ENCODE measurements around the gene MICAL3.
A peak's percentile ranks its signal among the peaks of the same experiment; 100 is the strongest.

Gene MICAL3

DNA sequence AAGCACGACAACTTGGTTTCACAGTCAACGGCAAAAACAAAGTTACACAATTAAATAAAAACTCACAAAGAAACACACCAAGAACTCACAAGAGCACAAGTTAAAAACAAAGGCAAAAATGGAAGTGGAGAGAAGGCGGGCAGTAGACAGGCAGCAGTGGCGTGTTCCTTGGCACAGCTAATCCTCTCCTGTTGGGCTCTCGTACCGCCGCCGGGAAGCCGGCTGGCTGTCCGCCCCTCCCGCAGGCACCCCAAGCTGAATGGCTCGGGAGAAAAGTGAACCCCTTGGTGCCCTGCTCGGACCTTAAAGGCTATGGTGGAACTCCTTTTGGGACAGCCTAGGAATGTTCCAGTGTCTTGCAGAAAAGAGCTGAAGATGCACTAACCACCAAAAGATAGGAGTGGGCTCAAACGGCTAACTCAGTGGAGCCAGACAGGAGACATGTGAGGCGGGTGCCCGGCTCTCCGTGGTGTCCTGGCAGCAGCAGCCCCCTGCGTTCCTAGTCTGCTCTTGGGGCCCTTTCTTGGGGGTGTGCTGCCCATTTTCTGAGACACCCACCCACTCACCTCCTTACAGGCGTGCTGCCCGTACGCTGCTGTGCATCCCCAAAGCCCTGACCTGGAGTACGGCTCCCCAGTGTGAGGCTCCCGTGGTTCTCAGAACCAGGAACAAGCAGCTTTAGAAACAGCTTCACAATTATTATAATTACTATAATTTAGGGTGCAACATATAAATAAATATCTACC lies 164.0 kb downstream of the MICAL3 start:
- intact Hi-C loops (cut with DNase I): loop anchor here (10.0 kb wide), 1 partner anchor 164 kb away; the partner anchor contains the start of gene MICAL3
- peak in 37 of 42 donors; percentile 35 to 80 (median 60) for DNase-seq

DNA sequence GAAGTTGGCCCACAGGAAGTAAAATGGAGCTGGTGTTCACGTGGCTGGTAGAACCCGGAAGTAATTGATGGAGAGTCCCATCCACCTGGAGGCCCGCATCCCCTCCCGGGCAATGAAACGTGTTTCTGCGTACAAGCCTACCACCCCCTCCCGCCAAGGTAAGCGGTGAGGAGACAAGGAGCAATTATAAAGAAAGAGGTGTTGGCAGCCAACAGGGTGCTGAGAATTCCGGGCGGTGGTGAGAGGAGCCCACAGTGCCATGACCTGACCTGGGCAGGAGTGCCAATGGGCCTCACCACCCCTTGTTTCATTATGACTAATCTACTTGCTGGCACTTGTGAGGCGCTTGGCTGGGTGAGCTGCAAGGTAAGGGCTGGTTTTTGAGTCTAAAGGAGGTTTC lies 166.3 kb downstream of the MICAL3 start:
- intact Hi-C loops (cut with DNase I): no loop called here
- no peak for DNase-seq

DNA sequence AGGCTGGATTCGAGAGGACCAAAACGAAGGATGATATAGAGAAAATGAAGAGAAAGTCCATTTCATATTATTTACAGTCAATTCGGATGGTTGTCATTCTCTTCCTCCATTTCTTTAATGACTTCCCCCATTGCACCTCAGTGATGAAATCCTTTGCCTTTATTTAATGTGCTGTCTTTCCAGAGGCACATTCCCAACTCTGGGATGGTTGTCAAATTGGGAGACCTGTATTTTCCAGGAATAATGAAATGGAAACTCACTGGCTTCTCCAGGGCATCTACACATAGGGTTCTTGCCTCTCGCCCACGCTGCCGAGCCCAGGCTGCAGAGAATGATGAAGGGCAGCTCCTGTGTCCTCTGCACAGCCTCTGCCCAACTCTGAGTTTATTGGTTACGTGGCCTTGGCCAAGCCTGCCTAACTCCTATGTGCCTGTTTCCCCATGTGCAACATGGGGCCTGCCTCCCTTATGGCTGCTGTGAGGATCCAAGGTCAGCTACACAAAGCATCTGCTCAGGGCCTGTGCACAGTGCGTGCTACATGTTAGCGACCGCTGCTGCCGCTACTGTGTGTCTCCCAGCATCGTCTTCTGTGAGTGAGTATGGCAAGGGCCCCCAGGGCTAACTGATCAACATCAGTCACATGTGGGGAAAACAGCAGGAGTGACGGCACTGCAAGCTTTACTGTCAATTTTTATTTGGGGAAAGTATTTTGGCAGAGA lies 168.6 kb downstream of the MICAL3 start:
- intact Hi-C loops (cut with DNase I): no loop called here

DNA sequence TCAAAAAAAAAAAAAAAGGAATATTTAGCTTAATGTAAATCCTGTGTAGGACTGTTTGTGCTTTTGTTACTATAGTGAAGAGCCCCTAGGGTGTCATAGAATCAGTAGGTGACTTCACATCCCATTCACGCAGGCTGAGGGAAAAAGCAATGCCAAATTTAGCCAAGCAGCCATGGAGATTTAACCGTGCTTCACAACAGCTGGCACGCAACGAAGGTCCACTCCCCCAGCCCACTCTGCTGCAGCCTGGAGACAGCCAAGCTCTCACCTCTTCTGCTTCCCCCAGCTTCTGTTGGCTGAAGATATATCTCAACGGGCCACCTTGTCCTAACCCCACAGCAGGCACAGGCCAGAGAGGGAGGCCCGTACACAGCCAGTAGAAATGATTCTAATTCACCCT lies 171.3 kb downstream of the MICAL3 start:
- DNase-seq: no peak
- intact Hi-C loops (cut with DNase I): no loop called here

More for the DNA sequence above, 168.6 kb downstream of the MICAL3 start:
- DNase-seq: no peak

DNA sequence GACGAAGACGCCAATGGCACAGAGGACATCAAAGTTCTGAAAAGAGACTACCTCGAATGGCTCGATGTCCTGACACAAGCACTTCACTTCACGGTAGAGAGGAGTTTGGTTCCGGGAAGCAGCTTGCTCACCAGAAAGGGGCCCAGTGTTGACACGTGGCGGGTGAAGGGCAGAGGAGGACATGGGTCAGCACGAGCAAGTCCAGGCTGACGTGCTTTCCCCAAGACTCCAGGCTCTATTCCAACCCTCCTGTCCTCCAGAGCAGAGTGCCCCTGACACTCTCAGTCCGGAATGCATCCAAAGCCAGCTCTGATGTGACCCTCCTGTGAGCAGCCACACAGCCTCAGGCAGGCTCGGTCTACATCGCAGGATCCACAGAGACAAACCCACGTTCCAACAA lies 172.6 kb downstream of the MICAL3 start:
- intact Hi-C loops (cut with DNase I): no loop called here
- DNase-seq: no peak

DNA sequence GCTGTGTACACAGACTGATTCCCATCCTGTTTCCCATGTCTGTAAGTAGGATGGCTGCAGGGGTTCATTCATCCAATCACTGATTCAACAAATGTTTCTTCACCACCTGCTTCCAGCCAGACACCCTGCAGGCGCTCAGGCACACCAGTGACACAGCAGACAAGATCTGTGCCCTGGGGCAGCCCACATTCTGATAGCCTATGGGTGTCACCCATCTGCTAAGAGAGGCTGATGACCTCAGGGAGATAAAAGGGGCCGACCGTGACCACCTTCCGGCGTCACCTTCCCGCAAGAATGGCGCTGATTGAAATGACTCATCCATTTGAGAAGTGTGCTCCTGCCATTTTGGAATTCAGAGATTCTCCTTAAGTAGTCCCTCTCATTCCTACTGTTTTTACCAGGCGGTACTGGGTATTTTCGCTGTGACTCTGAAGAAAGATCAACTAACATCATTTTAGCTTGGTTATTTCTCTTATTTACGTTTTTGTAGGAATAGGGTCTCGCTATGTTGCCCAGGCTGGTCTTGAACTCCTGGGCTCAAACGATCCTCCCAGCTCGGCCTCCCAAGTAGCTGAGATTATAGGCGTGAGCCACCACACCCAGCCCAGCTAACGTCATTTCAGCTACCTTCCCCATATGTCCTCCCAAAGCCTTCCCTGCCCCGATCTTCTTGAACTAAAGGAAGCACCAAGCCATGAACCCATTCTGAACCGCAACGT lies 176.8 kb downstream of the MICAL3 start:
- no peak for DNase-seq
- intact Hi-C loops (cut with DNase I): no loop called here

DNA sequence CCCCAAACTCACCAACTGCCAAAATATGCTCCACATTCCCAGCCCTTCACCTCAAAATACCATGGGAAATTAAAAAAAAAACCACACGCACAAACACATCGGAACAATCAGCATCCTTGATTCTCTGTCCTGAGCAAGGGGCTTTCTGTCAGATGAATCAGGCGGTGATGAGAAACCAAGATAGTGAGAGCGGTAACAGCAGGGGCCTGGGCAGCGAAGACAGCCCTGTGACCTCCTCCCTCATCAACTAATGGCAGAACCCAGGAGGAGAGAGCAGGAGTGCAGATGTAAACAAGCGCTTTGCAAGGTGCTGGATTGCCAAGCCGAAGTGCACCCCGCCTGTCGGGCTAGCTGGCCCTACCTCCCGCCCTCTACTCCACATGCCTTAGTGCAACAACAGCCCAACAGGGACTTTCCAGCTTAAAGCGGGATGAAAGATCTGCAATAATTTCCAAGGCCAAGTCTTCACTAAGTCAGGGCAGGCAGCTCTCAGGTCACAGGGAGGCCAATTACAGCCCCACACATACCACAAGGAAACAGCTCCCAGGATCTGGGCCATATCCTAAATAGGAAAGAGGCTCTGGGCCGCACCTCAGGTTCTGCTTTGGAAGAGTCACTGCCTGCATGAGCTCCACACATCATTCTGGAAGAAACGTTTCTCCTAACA lies 177.9 kb downstream of the MICAL3 start:
- DNase-seq: no peak
- intact Hi-C loops (cut with DNase I): no loop called here

DNA sequence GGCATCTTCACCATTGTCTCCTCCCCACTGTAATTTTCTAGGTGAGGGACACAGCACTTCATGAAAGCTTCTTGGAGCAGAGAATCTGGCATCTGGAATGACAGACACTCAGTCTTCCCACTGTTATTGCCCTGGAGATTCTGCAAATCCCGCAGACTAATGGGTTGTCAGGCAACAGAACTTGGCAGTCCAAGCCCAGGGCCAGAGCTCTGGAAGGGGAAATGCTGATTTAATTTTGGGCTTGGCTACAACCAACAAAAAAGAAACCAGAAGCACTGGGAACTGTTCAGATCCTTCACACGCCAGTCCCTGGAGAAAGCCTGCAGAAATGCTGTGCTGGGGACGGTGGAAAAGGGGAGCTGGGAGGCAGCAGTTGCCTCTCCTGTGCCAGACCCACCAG lies 178.6 kb downstream of the MICAL3 start:
- peak in 9 of 42 donors; percentile 32 to 57 (median 42) for DNase-seq
- intact Hi-C loops (cut with DNase I): no loop called here

DNA sequence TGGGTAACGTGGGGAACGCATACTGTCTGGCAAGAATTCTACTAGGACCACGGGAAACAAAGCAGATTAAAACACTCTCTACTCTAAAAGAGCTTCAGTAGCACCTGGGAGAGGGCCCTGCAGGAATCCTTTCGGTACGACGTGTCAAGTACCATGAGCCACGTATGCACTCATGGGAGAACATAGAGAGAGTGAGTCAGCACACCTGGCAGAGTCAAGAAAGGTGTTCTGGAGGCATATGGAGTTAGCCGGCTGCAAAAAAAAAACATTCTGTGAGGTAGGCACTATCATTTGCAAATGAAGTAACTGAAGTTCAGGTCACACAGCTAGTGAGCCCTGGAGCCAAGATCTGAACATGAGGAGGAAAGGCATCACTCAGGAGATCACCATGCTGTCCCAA lies 179.0 kb downstream of the MICAL3 start:
- intact Hi-C loops (cut with DNase I): no loop called here
- DNase-seq: no peak

DNA sequence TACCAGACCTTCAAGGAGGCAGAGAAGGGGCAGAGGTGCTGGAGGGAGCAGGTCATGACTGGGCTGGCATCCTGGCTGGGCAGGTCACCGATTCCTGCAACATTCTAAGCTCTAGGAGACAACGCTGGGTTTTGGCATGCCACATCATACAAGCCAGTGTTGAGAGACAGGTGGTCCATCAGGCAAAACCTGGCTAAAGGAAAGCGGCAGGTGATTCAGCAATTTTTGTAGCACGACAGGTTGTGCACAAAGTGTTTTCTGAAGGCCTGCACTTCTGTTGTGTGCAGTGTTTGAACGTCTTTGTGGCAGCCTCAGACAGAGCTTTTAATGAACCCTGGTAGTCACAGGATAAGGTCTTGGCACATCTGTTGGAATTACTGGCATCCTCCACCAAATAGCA lies 180.2 kb downstream of the MICAL3 start:
- no peak for DNase-seq
- intact Hi-C loops (cut with DNase I): no loop called here

DNA sequence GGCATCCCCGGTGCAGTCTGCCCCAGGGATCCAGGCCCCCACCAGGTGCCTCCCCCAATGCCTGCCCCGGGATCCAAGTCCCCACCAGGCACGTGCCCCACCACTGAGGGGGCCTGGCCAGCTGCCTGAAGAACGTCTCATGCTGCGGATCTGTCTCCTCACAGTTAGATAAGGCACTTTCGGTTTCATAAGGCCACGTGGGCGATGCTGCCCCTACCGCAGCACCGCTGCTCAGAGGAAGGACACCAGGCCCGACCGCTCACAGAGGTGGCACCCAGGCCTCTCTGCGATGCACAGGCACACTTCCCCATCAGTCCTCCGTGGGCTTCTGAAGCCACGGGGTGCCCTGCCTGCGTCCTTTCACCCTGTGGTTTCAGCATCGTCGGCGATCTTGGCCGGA lies 182.0 kb downstream of the MICAL3 start:
- intact Hi-C loops (cut with DNase I): no loop called here
- no peak for DNase-seq

DNA sequence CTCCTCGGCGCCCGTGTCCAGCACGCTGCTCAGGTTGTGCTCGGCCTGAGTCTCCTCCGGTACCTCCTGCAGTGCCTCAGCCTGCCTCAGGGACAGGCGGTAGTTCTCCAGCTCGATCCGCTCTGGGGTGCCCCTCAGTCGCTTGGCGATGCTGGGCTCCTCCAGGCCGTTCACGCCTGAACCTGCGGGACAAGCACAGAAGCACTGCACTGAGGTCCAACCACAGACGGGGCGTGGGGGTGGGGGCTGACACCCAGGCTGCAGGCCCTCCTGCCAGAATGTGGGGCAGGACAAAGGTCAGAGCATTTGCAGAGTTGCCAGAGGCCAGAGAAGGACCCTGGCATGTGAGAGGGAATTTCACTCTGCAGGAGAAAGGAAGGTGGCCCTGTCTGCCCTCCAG lies 182.5 kb downstream of the MICAL3 start:
- no peak for DNase-seq
- intact Hi-C loops (cut with DNase I): no loop called here

DNA sequence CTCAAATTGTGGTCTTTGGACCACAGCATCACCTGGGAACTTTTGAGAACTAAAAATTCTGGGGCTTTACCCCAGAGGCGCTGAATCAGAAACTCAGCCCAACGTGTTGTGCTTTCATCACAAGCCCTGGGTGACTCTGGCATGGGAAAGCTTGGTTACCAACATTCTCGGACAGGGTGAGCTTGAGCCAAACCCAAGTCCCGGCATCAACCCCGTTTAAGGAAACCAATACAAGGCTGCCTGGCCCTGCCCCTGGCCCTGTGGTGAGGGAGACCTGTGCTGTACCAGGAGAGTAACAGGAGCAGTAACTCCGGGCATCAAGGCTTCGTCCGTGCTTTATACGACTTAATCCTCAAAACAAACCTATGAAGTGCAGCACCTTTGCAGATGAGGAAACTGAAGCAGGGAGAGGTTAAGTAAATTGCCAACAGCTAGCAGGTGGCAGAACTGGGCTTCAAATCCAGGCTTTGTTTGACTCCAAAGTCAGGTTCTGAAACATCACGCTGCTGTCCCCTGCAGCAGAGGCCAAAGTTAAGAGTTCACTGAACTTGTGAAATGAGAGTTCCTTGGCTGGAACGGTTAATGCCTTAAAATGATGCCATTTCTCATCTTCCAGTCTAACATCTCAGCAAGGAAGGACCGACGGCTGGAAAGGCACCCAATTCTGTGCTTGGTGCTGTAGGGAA lies 186.0 kb downstream of the MICAL3 start:
- intact Hi-C loops (cut with DNase I): no loop called here
- no peak for DNase-seq

DNA sequence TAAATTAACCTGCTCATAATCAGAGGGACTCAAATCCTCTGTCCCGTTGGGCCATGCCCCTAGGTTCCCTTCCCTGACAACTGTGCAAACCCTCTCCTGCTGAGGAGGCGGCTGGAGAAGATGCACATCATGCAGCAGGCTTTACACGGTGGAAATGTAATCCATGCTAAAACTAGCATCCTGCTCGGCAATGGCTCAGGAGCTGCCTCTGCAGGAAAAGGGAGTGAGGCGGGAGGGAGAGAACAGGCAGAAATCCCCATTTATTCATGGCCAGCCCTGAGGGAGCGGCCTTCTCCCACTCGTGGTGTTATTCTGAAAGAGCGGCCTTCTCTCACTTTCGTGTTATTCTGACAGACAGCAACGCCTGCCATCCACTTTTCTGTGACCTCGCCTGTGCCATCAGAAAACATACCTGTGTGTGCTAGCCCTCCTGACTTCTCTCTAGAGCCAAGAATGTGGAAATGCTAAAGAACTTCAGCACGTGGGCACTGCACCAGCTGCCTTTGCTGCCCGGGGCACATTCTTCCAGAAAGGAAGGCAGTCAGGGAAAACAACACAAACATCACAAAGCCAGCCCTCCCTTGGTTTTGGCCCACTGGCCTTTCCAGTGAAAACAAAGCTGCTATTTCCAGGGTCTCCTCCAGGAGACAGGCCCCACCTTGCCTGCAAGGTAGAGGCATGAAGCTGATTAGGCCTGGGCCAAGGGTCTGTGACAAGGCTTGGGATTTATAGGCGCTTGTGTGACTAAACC lies 187.2 kb downstream of the MICAL3 start:
- intact Hi-C loops (cut with DNase I): no loop called here
- DNase-seq: peak in 21 of 42 donors; percentile 11 to 76 (median 38)

DNA sequence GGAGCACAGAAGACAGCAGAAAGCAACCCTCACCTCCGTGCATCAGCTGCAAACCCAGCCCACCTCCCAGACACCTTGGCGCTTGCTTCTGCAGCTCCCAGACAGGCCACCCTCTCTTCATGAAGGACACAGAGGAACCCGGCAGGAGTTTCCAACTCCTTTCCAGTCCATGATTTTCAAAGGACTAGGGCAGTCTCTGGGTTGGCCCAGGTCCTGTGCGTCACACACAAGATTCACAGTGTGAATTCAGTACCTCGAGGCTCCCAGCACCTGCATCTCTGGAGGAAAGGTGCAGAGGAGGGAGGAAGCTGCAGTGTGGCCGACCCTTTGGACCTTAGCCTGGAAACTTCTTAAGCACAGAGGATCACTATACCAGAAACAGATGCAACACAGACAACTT lies 189.1 kb downstream of the MICAL3 start:
- intact Hi-C loops (cut with DNase I): no loop called here

DNA sequence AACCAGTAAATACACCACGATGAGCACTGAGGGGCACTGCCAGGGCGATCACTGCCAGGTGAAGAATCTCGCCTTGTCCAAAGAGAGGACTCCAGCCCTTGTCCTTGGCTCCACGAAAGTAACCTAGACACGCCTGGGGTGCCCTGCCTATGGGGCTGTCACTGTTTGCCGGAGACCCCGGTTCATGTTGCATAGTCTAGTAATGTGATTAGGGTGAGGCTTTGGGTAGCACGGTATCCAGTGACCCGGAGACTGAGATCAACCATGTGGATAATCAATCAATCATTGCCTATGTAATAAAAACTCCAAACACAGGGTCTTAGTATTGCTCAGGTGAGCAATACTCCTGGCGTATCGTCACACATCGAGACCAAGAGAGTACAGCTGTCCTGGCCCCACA lies 190.9 kb downstream of the MICAL3 start:
- no peak for DNase-seq
- intact Hi-C loops (cut with DNase I): loop anchor here (5.0 kb wide), 2 partner anchors 39 to 59 kb away; no protein-coding TSS in a partner anchor

More for the DNA sequence above, 189.1 kb downstream of the MICAL3 start:
- DNase-seq: no peak

DNA sequence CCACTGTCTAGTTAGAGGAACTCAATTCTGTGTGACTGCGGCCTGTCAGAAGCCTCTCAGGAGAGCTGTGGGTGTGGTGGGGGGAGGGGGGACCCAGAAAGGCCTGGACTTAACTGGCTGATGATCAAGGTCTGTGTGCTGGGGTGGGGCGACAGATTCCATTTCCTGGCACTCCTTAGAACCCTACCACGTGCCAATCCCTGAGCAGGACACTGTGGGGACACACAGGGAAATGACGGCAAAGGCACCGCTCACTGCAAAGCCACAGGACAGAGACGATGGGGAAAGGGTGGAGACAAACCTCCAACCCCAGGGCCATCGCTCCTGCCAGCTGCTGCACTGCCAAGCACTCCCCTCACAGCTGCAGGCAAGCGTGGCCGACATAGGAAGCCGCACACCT lies 191.7 kb downstream of the MICAL3 start:
- DNase-seq: no peak
- intact Hi-C loops (cut with DNase I): loop anchor here (5.0 kb wide), 2 partner anchors 40 to 60 kb away; no protein-coding TSS in a partner anchor
